ENCODE measurements around the gene INPP4A. TPM values are rescaled to one million over a fixed set of nuclear protein-coding genes. Genes with fewer than 3 reads are reported as not detected.

INPP4A gene
- total and polyA plus RNA-seq, 12 donors: 3.8 to 31.2 (median 21.1) TPM

- ATAC-seq: no peak
- TF ChIP-seq CTCF (IDR thresholded peaks at IDR 0.05): no peak
- WGBS, 2 donors: 96 to 97% methylated on average over 13 of the region's 13 CpGs
- intact Hi-C loops (cut with DNase I): loop anchor here in 4 of 10 donors (10.0 kb wide), 1 partner anchor 159 kb away; no protein-coding TSS in a partner anchor
- DNase-seq: no peak
- H3K4me3 ChIP-seq: no peak overlapping the region
- H3K27ac ChIP-seq: no peak overlapping the region
- peaks cover 0 to 8% (median 0%) of the 10 kb centered on the region in 9 donors for H3K4me1 ChIP-seq
- no peaks in the 10 kb centered on the region for H3K9me3 ChIP-seq
- peaks cover 0 to 100% (median 29%) of the 10 kb centered on the region in 9 donors for H3K36me3 ChIP-seq
- H3K27me3 ChIP-seq: no peaks in the 10 kb centered on the region
Observed at GRCh38 chr2:98573426-98573825, 128.8 kb downstream of the INPP4A start.

GRCh38 chr2:98576666-98577312 lies 132.1 kb downstream of the INPP4A start:
- no peaks in the 10 kb centered on the region for H3K27me3 ChIP-seq
- H3K4me3 ChIP-seq: no peak overlapping the region
- 94% methylated on average over 22 of the region's 22 CpGs for WGBS, 2 donors
- no peak for DNase-seq
- H3K4me1 ChIP-seq: peaks cover 0 to 11% (median 0%) of the 10 kb centered on the region in 9 donors
- peaks cover 0 to 100% (median 25%) of the 10 kb centered on the region in 9 donors for H3K36me3 ChIP-seq
- intact Hi-C loops (cut with DNase I): loop anchor here in 4 of 10 donors (10.0 kb wide), 1 partner anchor 162 kb away; no protein-coding TSS in a partner anchor
- TF ChIP-seq CTCF (IDR thresholded peaks at IDR 0.05): no peak
- ATAC-seq: peak in 3 of 8 donors; percentile 10 to 32 (median 27)
- H3K27ac ChIP-seq: no peak overlapping the region
- H3K9me3 ChIP-seq: no peaks in the 10 kb centered on the region

GRCh38 chr2:98577313-98577712 lies 132.7 kb downstream of the INPP4A start:
- DNase-seq: no peak
- ATAC-seq: peak in 6 of 8 donors; percentile 39 to 67 (median 47)
- Histone ChIP-seq H3K27ac (no peak overlapping the region), H3K9me3 (no peaks in the 10 kb centered on the region), H3K4me3 (no peak overlapping the region), H3K4me1 (peaks cover 0 to 11% (median 0%) of the 10 kb centered on the region in 9 donors), H3K27me3 (no peaks in the 10 kb centered on the region), H3K36me3 (peaks cover 0 to 100% (median 25%) of the 10 kb centered on the region in 9 donors)
- peak in 7 of 9 donors; percentile 25 to 50 (median 40) for TF ChIP-seq CTCF (IDR thresholded peaks at IDR 0.05)
- 44 to 46% methylated on average over 10 of the region's 10 CpGs for WGBS, 2 donors
- intact Hi-C loops (cut with DNase I): loop anchor here in 4 of 10 donors (10.0 kb wide), 1 partner anchor 163 kb away; no protein-coding TSS in a partner anchor

- no peaks in the 10 kb centered on the region for H3K27me3 ChIP-seq
- H3K4me3 ChIP-seq: no peak overlapping the region
- DNase-seq: no peak
- intact Hi-C loops (cut with DNase I): loop anchor here in 4 of 10 donors (10.0 kb wide), 1 partner anchor 163 kb away; no protein-coding TSS in a partner anchor
- 95% methylated on average over 9 of the region's 9 CpGs for WGBS, 2 donors
- peaks cover 0 to 11% (median 0%) of the 10 kb centered on the region in 9 donors for H3K4me1 ChIP-seq
- H3K36me3 ChIP-seq: peaks cover 0 to 100% (median 23%) of the 10 kb centered on the region in 9 donors
- ATAC-seq: no peak
- H3K9me3 ChIP-seq: no peaks in the 10 kb centered on the region
- no peak overlapping the region for H3K27ac ChIP-seq
- TF ChIP-seq CTCF (IDR thresholded peaks at IDR 0.05): no peak
Observed at GRCh38 chr2:98578231-98578630, 133.6 kb downstream of the INPP4A start.
